ENCODE data around the gene GIMD1. TPM values are rescaled to one million over a fixed set of nuclear protein-coding genes. Genes with fewer than 3 reads are reported as not detected.
A peak's percentile ranks its signal among the peaks of the same experiment; 100 is the strongest.

GIMD1 gene
- total RNA-seq, 2 experiments from 2014 or later: not detected

- Mint-ChIP-seq H3K4me3 (no peak overlapping the region), H3K4me1 (peaks cover 35% of the 10 kb centered on the region), H3K9me3 (peaks cover 4% of the 10 kb centered on the region), H3K36me3 (ENCODE audit: low read depth) (peaks cover 21% of the 10 kb centered on the region), H3K27ac (no peak overlapping the region), H3K27me3 (no peaks in the 10 kb centered on the region)
- ChIA-PET CTCF (no interaction called here), POLR2A (no interaction called here)
- no peak for DNase-seq
Measured at GRCh38 chr4:106317815-106318214, 50.8 kb downstream of the GIMD1 start.

- ChIA-PET CTCF (no interaction called here), POLR2A (no interaction called here)
- Mint-ChIP-seq H3K9me3 (peaks cover 4% of the 10 kb centered on the region), H3K4me3 (no peak overlapping the region), H3K27me3 (no peaks in the 10 kb centered on the region), H3K36me3 (ENCODE audit: low read depth) (peaks cover 22% of the 10 kb centered on the region), H3K4me1 (peaks cover 37% of the 10 kb centered on the region), H3K27ac (no peak overlapping the region)
- DNase-seq: no peak
Measured at GRCh38 chr4:106316773-106317409, 51.7 kb downstream of the GIMD1 start.

- DNase-seq: peak; percentile 92
- H3K27me3 Mint-ChIP-seq: no peaks in the 10 kb centered on the region
- peaks cover 19% of the 10 kb centered on the region for H3K36me3 Mint-ChIP-seq (ENCODE audit: low read depth)
- peaks cover 35% of the 10 kb centered on the region for H3K4me1 Mint-ChIP-seq
- POLR2A ChIA-PET: no interaction called here
- no peak within 1 kb of the TSS for H3K27ac Mint-ChIP-seq
- H3K4me3 Mint-ChIP-seq: no peak within 1 kb of the TSS
- peaks cover 4% of the 10 kb centered on the region for H3K9me3 Mint-ChIP-seq
- CTCF ChIA-PET: interaction anchor here (1.6 kb wide), 1 partner anchor 12 kb away, joined by 3 read pairs; no protein-coding TSS in a partner anchor
Measured at GRCh38 chr4:106315968-106316772, 52.4 kb downstream of the GIMD1 start, which contains the start of the genes AIMP1 and TBCK. TSS of gene AIMP1 (plus strand) at chr4:106316550. CDS start at chr4:106325010, 8,460 bp downstream. TSS of gene TBCK (minus strand) at chr4:106316209. CDS start at chr4:106308960, 7,249 bp downstream.

- Mint-ChIP-seq H3K4me1 (peaks cover 35% of the 10 kb centered on the region), H3K27ac (no peak overlapping the region), H3K4me3 (no peak overlapping the region), H3K36me3 (ENCODE audit: low read depth) (peaks cover 13% of the 10 kb centered on the region), H3K9me3 (peaks cover 4% of the 10 kb centered on the region), H3K27me3 (no peaks in the 10 kb centered on the region)
- CTCF ChIA-PET: interaction anchor here (1.6 kb wide), 1 partner anchor 13 kb away, joined by 3 read pairs; no protein-coding TSS in a partner anchor
- no peak for DNase-seq
- POLR2A ChIA-PET: no interaction called here
Measured at GRCh38 chr4:106315476-106315967, 53.1 kb downstream of the GIMD1 start.

GRCh38 chr4:106314960-106315359 is 53.6 kb downstream of the GIMD1 start:
- no peak for DNase-seq
- no peaks in the 10 kb centered on the region for H3K9me3 Mint-ChIP-seq
- ChIA-PET POLR2A (no interaction called here), CTCF (interaction anchor here (1.3 to 1.6 kb wide), 2 partner anchors 13 to 49 kb away, joined by 3 read pairs; no protein-coding TSS in a partner anchor)
- no peak overlapping the region for H3K27ac Mint-ChIP-seq
- H3K27me3 Mint-ChIP-seq: no peaks in the 10 kb centered on the region
- H3K4me3 Mint-ChIP-seq: no peak overlapping the region
- peaks cover 7% of the 10 kb centered on the region for H3K36me3 Mint-ChIP-seq (ENCODE audit: low read depth)
- peaks cover 29% of the 10 kb centered on the region for H3K4me1 Mint-ChIP-seq

- H3K27ac Mint-ChIP-seq: no peak overlapping the region
- DNase-seq: no peak
- no peak overlapping the region for H3K4me3 Mint-ChIP-seq
- ChIA-PET CTCF (interaction anchor here (0.6 to 0.9 kb wide), 2 partner anchors 9 to 1407 kb away, joined by 3 read pairs; no protein-coding TSS in a partner anchor), POLR2A (no interaction called here)
- no peaks in the 10 kb centered on the region for H3K9me3 Mint-ChIP-seq
- peaks cover 6% of the 10 kb centered on the region for H3K36me3 Mint-ChIP-seq (ENCODE audit: low read depth)
- H3K4me1 Mint-ChIP-seq: peaks cover 27% of the 10 kb centered on the region
- no peaks in the 10 kb centered on the region for H3K27me3 Mint-ChIP-seq
Measured at GRCh38 chr4:106312997-106313522, 55.5 kb downstream of the GIMD1 start.

GRCh38 chr4:106312377-106312776 is 56.2 kb downstream of the GIMD1 start:
- peaks cover 6% of the 10 kb centered on the region for H3K36me3 Mint-ChIP-seq (ENCODE audit: low read depth)
- no peaks in the 10 kb centered on the region for H3K27me3 Mint-ChIP-seq
- H3K4me3 Mint-ChIP-seq: no peak overlapping the region
- no peak for DNase-seq
- CTCF ChIA-PET: no interaction called here
- H3K27ac Mint-ChIP-seq: no peak overlapping the region
- POLR2A ChIA-PET: no interaction called here
- peaks cover 27% of the 10 kb centered on the region for H3K4me1 Mint-ChIP-seq
- no peaks in the 10 kb centered on the region for H3K9me3 Mint-ChIP-seq

Other genes with a start within 250 kb of the GIMD1 start
- gene TBCK, start 52.6 kb downstream of the GIMD1 start, total RNA-seq: 10 to 100 TPM; 31.7 to 33.1 TPM
- gene AIMP1, start 52.2 kb downstream of the GIMD1 start, total RNA-seq: 10 to 100 TPM; 42.9 to 50.9 TPM